ENCODE data around the gene LRPAP1.

LRPAP1 gene

GRCh38 chr4:3500111-3500510, 32.1 kb downstream of the LRPAP1 start:
- WGBS (ENCODE audit: insufficient coverage, insufficient read length): no CpG with 5 or more reads among the region's 17 CpGs
- Histone ChIP-seq H3K4me1 (ENCODE audit: control insufficient read depth, insufficient read depth, low read length) (no peaks in the 10 kb centered on the region; the same call in 1 of the 2 replicates), H3K27me3 (ENCODE audit: control insufficient read depth, insufficient read depth, low read length) (no peaks in the 10 kb centered on the region), H3K36me3 (ENCODE audit: control insufficient read depth, insufficient read depth, low read length) (peaks cover 2% of the 10 kb centered on the region; the same call in 1 of the 2 replicates), H3K4me3 (ENCODE audit: low read length) (no peak overlapping the region), H3K9me3 (ENCODE audit: control insufficient read depth, insufficient read depth, low read length) (no peaks in the 10 kb centered on the region), H3K27ac (ENCODE audit: low read length) (no peak overlapping the region)
- DNase-seq (ENCODE audit: low read depth, low spot score): no peak

GRCh38 chr4:3499710-3500109, 32.5 kb downstream of the LRPAP1 start:
- Histone ChIP-seq H3K4me3 (ENCODE audit: low read length) (no peak overlapping the region), H3K4me1 (ENCODE audit: control insufficient read depth, insufficient read depth, low read length) (no peaks in the 10 kb centered on the region; the same call in 1 of the 2 replicates), H3K9me3 (ENCODE audit: control insufficient read depth, insufficient read depth, low read length) (no peaks in the 10 kb centered on the region), H3K27me3 (ENCODE audit: control insufficient read depth, insufficient read depth, low read length) (no peaks in the 10 kb centered on the region), H3K27ac (ENCODE audit: low read length) (no peak overlapping the region), H3K36me3 (ENCODE audit: control insufficient read depth, insufficient read depth, low read length) (peaks cover 2% of the 10 kb centered on the region; the same call in 1 of the 2 replicates)
- DNase-seq (ENCODE audit: low read depth, low spot score): no peak
- WGBS (ENCODE audit: insufficient coverage, insufficient read length): no CpG with 5 or more reads among the region's 12 CpGs

- H3K36me3 ChIP-seq (ENCODE audit: control insufficient read depth, insufficient read depth, low read length): peaks cover 2% of the 10 kb centered on the region; the same call in 1 of the 2 replicates
- H3K4me3 ChIP-seq (ENCODE audit: low read length): no peak overlapping the region
- no peak overlapping the region for H3K27ac ChIP-seq (ENCODE audit: low read length)
- H3K27me3 ChIP-seq (ENCODE audit: control insufficient read depth, insufficient read depth, low read length): no peaks in the 10 kb centered on the region
- no peak for DNase-seq (ENCODE audit: low read depth, low spot score)
- WGBS (ENCODE audit: insufficient coverage, insufficient read length): no CpG with 5 or more reads among the region's 20 CpGs
- no peaks in the 10 kb centered on the region for H3K9me3 ChIP-seq (ENCODE audit: control insufficient read depth, insufficient read depth, low read length)
- no peaks in the 10 kb centered on the region; the same call in 1 of the 2 replicates for H3K4me1 ChIP-seq (ENCODE audit: control insufficient read depth, insufficient read depth, low read length)
Observed at GRCh38 chr4:3498901-3499510, 33.2 kb downstream of the LRPAP1 start.

DNA sequence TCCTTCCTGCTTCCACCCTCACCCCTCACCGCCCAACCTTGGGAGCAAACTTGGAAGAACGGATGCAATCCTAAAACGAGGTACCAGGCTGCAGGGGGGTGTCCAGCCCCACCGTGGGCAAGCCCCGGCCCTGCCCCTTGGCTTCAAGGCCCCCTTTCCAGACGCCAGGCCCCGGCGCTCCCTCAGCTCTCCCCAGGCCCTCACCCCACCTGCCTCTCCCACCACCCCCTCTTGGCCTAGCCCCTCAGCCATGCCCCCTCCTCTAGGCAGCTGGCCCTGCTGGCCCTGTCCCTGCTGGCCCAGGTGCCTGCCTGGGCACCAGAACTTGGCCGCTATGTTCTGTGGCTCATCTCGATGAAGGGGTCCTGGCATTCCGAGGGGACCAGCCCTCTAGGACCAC, 33.8 kb downstream of the LRPAP1 start:
- H3K27me3 ChIP-seq (ENCODE audit: control insufficient read depth, insufficient read depth, low read length): no peaks in the 10 kb centered on the region
- H3K4me1 ChIP-seq (ENCODE audit: control insufficient read depth, insufficient read depth, low read length): no peaks in the 10 kb centered on the region; the same call in 1 of the 2 replicates
- no peak overlapping the region for H3K4me3 ChIP-seq (ENCODE audit: low read length)
- H3K27ac ChIP-seq (ENCODE audit: low read length): no peak overlapping the region
- no peak for DNase-seq (ENCODE audit: low read depth, low spot score)
- peaks cover 2% of the 10 kb centered on the region; the same call in 1 of the 2 replicates for H3K36me3 ChIP-seq (ENCODE audit: control insufficient read depth, insufficient read depth, low read length)
- WGBS (ENCODE audit: insufficient coverage, insufficient read length): no CpG with 5 or more reads among the region's 11 CpGs
- no peaks in the 10 kb centered on the region for H3K9me3 ChIP-seq (ENCODE audit: control insufficient read depth, insufficient read depth, low read length)

- Histone ChIP-seq H3K36me3 (ENCODE audit: control insufficient read depth, insufficient read depth, low read length) (peaks cover 2% of the 10 kb centered on the region; the same call in 1 of the 2 replicates), H3K4me1 (ENCODE audit: control insufficient read depth, insufficient read depth, low read length) (no peaks in the 10 kb centered on the region; the same call in 1 of the 2 replicates), H3K27me3 (ENCODE audit: control insufficient read depth, insufficient read depth, low read length) (no peaks in the 10 kb centered on the region; the same call in 1 of the 2 replicates), H3K4me3 (ENCODE audit: low read length) (no peak overlapping the region), H3K9me3 (ENCODE audit: control insufficient read depth, insufficient read depth, low read length) (no peaks in the 10 kb centered on the region), H3K27ac (ENCODE audit: low read length) (no peak overlapping the region)
- no CpG with 5 or more reads among the region's 24 CpGs for WGBS (ENCODE audit: insufficient coverage, insufficient read length)
- no peak for DNase-seq (ENCODE audit: low read depth, low spot score)
Observed at GRCh38 chr4:3497523-3498389, 34.5 kb downstream of the LRPAP1 start.

DNA sequence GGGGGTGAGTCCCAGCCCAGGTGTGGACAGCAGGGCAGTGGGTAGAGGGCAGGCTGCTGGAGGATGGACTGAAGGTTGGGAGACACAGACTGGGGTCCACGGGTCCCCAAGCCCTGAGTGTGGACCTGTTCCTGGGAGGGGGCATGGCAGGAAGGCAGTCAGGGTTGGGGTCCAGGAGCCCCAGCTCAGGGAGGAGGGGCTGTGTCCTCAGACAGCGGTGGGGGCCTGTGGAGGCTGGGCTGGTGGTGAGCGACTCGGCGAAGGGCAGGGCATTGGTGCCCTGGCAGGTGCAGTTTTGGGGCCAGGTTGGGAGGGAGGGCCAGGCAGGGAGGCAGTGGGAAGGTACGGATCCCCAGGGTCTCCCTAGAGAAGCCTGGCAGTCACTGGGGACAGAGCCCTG, 35.1 kb downstream of the LRPAP1 start:
- no CpG with 5 or more reads among the region's 6 CpGs for WGBS (ENCODE audit: insufficient coverage, insufficient read length)
- Histone ChIP-seq H3K4me3 (ENCODE audit: low read length) (no peak overlapping the region), H3K36me3 (ENCODE audit: control insufficient read depth, insufficient read depth, low read length) (peaks cover 2% of the 10 kb centered on the region; the same call in 1 of the 2 replicates), H3K9me3 (ENCODE audit: control insufficient read depth, insufficient read depth, low read length) (no peaks in the 10 kb centered on the region), H3K27me3 (ENCODE audit: control insufficient read depth, insufficient read depth, low read length) (no peaks in the 10 kb centered on the region; the same call in 1 of the 2 replicates), H3K27ac (ENCODE audit: low read length) (no peak overlapping the region), H3K4me1 (ENCODE audit: control insufficient read depth, insufficient read depth, low read length) (no peaks in the 10 kb centered on the region; the same call in 1 of the 2 replicates)
- DNase-seq (ENCODE audit: low read depth, low spot score): no peak

GRCh38 chr4:3496021-3496420, 36.2 kb downstream of the LRPAP1 start:
- WGBS (ENCODE audit: insufficient coverage, insufficient read length): no CpG with 5 or more reads among the region's 14 CpGs
- H3K4me3 ChIP-seq (ENCODE audit: low read length): no peak overlapping the region
- no peaks in the 10 kb centered on the region; the same call in 1 of the 2 replicates for H3K36me3 ChIP-seq (ENCODE audit: control insufficient read depth, insufficient read depth, low read length)
- no peaks in the 10 kb centered on the region; the same call in 1 of the 2 replicates for H3K4me1 ChIP-seq (ENCODE audit: control insufficient read depth, insufficient read depth, low read length)
- no peak overlapping the region for H3K27ac ChIP-seq (ENCODE audit: low read length)
- no peaks in the 10 kb centered on the region for H3K9me3 ChIP-seq (ENCODE audit: control insufficient read depth, insufficient read depth, low read length)
- DNase-seq (ENCODE audit: low read depth, low spot score): no peak
- peaks cover 7% of the 10 kb centered on the region; the same call in 1 of the 2 replicates for H3K27me3 ChIP-seq (ENCODE audit: control insufficient read depth, insufficient read depth, low read length)

DNA sequence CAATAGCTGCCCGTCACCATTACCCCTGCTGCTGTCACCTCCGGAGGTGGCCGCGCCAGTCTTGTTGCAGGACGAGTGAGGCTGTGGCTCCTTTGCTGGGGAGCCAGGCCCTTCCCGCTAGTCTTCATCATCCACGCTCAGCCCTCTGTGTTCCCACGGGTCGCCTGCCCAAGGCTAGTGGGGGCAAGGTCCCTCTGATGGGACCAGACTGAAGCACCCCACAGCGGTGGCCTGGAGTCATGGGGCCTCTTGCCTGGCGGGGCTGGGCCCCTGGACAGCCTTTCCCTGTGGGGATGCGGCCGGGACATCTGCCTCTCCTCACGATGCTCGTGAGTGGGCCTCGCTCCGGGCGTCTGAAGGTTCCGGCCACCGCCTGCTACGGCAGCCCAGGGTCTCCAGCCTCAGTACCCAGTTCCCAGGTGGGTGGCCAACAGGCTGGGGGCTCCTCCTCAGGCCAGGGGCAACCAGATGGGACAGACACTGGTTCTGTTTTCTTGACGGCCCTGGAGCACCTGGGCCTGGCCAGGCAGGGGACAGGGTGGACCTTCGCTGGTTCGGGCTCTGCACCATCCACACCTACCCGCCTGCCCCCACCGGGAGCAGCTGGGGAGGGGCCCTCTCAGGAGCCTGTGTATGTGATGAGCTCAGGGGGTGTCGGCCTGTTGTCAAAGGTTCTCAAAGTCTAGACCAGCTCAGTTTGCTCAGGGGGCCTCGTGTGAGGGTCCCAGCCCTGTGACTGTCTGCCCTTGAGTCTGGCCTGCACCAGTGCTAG, 36.8 kb downstream of the LRPAP1 start:
- H3K27ac ChIP-seq (ENCODE audit: low read length): no peak overlapping the region
- no peaks in the 10 kb centered on the region; the same call in 1 of the 2 replicates for H3K36me3 ChIP-seq (ENCODE audit: control insufficient read depth, insufficient read depth, low read length)
- no peaks in the 10 kb centered on the region for H3K9me3 ChIP-seq (ENCODE audit: control insufficient read depth, insufficient read depth, low read length)
- no peak for DNase-seq (ENCODE audit: low read depth, low spot score)
- H3K4me3 ChIP-seq (ENCODE audit: low read length): no peak overlapping the region
- H3K4me1 ChIP-seq (ENCODE audit: control insufficient read depth, insufficient read depth, low read length): no peaks in the 10 kb centered on the region; the same call in 1 of the 2 replicates
- no CpG with 5 or more reads among the region's 28 CpGs for WGBS (ENCODE audit: insufficient coverage, insufficient read length)
- peaks cover 9% of the 10 kb centered on the region; the same call in 1 of the 2 replicates for H3K27me3 ChIP-seq (ENCODE audit: control insufficient read depth, insufficient read depth, low read length)

DNA sequence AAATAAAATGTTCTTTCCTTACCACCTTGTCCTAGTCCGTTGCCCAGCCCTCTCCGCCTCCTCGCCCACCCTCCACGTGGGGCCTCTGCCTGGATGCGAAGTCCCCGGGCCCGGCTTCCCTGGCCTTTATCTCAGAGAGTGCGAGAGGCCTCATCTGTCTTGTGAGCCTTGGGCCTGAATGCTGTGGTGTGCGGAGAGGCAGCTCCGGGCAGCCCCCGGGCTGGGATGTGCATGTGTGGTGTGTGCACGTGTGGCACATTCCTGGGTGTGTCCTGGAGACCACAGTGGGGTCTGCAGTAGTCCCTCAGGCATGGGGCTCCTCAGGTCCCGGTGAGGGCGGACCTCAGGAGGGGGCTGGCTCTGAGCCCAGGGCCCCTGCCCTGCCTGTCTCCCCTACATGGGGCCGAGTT, 37.8 kb downstream of the LRPAP1 start:
- Histone ChIP-seq H3K27me3 (ENCODE audit: control insufficient read depth, insufficient read depth, low read length) (peaks cover 9% of the 10 kb centered on the region; the same call in 1 of the 2 replicates), H3K4me3 (ENCODE audit: low read length) (no peak overlapping the region), H3K27ac (ENCODE audit: low read length) (no peak overlapping the region), H3K36me3 (ENCODE audit: control insufficient read depth, insufficient read depth, low read length) (no peaks in the 10 kb centered on the region; the same call in 1 of the 2 replicates), H3K4me1 (ENCODE audit: control insufficient read depth, insufficient read depth, low read length) (no peaks in the 10 kb centered on the region; the same call in 1 of the 2 replicates), H3K9me3 (ENCODE audit: control insufficient read depth, insufficient read depth, low read length) (no peaks in the 10 kb centered on the region)
- DNase-seq (ENCODE audit: low read depth, low spot score): no peak
- WGBS (ENCODE audit: insufficient coverage, insufficient read length): no CpG with 5 or more reads among the region's 15 CpGs
